KBM-7 (cell line): ENCODE data around the gene TRNT1.

Experiments used
- DNase-seq: peaks from one replicate; pipeline ENCODE4 v3.0.0-alpha.2; 2015
- in situ Hi-C: fragments of 300-500 bp; cut with MboI; formaldehyde crosslinking; loops from 2 replicates; pipeline ENCODE4 v1.14.3; 2020; ENCODE audit warnings: low sequenced_read_pairs, low pct_unique_long_range_greater_than_20kb, mixed read lengths

TRNT1 gene

DNA sequence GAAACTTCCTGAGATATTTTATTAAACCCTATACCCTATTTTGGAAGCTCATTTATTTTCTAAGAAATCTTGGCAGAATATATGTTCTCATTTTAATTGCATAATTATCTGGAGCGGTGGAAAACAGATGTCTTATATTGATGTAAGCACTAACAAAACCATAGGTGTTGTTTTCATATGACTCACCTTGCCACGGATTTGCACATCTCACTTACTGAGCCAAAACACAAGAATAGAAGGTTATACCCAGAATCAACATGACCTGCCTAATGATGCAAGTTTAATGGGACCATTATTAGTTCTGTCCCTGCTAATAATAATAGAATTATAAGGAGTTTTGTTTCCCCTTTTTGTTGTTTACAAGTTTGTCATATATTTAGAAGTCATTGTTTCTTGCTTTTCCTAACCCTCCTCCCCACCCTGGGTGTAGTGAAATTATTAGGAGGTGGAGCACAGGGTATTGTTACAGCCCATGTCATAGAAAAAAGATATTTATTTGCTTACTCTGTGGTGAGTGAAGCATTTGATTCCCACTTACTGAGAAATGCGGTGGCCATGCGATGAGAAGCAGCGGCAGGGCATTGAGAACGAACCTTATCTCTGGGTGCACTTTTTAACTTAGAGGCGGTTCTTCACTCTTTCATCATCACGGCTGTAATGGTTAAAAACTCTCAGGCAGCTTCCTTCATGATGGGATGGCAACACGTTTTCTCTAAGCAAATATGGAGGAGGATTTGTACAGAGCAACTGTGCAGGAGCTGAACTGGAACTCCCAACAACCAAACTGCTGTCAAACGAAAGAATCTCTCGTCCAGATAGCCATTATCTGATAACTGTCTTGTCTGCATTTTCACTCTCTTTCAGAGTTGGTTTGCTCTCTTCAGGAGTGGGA, 17.1 kb upstream of the TRNT1 start:
- no peak for DNase-seq
- in situ Hi-C loops = no loop called here

DNA sequence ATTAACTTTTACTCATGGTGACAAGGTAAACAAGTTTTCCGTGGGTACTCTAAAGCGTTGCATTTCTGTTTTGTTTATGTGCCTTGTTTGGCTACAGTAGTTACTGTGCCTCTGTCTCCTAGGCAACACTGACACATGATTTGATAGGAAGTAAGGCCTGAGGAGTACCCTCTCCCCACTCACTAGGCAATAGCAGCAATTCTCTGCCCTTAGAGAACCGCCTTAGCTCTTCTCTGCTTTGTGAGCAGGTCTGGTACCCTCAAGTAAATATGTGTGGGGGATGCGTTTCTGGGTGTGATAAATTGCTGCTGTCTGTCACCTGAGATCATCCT, 16.5 kb upstream of the TRNT1 start, which contains the start of gene IL5RA:
Gene IL5RA, minus strand, starts transcription at position 76 of the 332 bp plus-strand sequence. CDS start 5,390 bp downstream, outside the sequence.
- in situ Hi-C loops = no loop called here
- DNase-seq = peak; percentile 19

DNA sequence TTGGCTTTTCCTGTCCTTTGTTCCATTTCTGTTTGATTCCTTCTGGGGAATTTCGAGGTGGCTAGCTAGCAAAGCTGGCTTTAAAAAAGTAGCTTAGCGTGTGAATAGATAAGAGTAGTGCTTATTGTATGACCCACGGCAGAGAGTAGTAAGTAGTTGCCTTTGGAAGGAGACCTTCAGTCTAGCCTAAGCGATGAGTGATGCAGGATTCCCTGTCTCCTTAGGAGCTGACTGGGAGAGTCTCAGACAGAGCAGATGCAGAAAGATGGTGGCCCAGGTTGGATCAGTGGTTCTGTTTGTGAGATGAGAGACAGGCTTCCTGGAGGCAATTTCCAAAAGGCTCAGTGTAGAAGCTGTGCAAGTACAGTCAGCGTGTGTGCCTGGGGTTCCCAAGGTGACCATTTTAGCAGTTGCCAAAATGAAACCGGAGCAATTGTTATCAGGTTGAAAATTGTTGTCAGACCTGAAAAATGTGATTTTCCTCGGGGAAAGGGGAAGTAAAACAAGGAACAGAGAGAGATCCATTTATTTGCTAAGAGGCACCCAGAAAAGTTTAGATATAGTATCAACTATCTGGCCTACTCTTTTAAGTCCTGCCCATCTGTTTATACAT, 15.9 kb upstream of the TRNT1 start:
- in situ Hi-C loops = no loop called here
- DNase-seq = peak; percentile 23

DNA sequence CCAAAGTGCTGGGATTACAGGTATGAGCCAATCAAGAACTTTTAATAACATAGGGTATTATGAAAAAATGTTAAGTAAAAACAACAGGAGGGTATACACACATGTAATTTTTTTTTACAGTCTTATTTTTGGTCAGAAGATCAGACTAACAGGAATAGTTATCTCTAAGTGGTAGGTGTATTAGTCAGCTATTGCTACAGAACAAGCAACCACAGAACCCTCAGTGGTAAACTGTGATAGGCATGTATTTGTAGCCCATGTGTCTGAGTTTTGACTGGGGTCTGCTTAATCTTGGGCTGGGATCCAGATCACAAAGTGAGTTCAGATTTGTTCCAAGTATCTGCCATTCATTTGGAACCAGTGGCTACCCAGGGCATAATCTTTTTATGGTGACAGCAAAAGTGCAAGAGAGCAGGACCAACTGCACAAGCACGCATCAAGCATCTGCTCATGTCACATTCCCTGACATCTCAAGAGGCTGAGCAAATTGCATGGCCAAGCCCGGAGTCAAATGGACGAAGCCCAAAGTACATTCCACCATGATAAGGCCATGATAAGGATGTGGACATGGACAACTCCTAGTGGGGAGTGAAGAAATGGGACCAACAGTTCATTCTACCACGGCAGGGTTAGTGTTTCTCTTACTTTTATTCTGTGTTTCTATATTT, 13.6 kb upstream of the TRNT1 start:
- in situ Hi-C loops = no loop called here
- no peak for DNase-seq

DNA sequence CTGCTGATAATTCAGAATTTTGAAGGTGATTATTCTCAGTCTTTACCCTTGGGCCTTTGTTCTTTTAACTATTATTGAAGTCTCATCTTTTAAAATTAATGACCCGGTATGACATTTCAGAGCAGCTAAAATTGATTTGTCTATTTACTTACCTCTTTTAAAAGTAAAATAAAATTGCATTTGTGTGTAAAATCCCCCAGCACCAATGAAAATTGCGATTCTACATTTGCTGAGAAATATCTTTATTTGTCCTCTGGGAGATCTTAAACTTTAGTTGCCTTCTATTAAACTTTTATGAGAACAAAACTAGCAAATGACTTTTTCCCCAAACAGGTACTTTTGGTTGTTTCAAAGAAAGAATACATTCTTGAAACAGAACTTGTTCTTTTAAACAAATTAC, 9.1 kb upstream of the TRNT1 start:
- in situ Hi-C loops = no loop called here
- DNase-seq = no peak

DNA sequence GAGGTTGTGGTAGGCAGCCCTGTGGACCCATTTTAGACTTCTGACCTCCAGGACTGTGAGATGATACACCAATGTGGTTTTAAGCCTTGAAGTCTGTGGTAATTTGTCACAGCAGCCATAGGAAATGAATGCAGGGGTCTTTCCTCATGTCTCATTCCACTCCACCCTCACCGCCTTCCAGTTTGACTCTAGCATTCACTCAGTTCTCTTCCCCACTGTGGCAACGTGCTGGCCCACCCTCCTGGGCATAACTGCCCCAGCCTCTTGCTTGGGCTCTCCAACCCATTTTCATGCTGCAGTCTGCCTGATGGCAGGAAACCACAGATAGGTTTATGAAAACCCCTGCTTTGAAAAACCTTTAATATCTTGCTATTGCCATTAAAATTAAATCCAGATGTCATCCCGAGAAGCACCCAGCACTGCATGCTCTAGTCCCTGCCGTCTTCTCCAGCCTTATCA, 7.3 kb upstream of the TRNT1 start:
- in situ Hi-C loops = no loop called here
- DNase-seq = no peak

DNA sequence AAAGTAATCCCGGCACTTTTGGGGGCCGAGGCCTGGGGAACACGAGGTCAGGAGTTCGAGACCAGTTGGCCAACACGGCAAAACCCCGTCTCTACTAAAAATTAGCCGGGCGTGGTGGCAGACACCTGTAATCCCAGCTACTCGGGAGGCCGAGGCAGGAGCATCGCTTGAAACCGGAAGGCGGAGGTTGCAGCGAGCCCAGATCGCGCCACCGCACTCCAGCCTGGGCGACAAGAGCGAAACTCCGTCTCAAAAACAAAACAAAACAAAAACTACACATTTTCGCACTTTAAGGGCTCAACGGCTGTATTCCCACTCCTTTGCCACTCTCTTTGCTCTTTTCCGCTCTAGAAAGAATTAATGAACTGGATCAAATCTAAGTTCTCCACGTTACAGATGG, 763 bp upstream of the TRNT1 start:
- in situ Hi-C loops = no loop called here
- DNase-seq = no peak

DNA sequence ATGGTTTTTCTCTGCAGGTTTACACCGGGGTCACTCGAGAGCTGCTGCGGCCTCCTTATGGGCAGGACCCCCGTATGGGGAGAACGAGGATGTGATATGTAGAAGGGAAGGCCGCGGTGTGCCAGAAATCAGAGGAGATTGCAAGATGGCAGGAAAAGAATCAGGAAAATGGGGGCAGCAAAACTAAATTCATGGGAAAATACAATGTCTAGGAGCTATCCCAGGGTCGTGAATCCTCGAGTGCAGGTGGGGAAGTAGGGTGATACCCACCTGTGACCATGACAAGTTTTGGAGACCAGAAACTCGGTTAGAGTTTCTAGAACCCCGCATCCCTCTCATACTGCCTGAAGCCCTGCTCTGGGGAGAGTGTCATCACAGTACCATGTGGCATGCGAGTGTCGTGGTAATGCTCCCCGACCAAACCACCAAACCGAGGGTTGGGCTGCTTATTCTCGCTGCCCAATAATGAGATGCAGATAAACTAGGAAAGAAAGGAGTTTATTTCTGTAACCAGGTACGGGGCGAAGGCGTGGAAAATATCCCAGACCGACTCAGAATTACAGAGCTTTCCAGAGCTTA, 781 bp downstream of the TRNT1 start:
- in situ Hi-C loops = no loop called here
- peak; percentile 35 for DNase-seq

DNA sequence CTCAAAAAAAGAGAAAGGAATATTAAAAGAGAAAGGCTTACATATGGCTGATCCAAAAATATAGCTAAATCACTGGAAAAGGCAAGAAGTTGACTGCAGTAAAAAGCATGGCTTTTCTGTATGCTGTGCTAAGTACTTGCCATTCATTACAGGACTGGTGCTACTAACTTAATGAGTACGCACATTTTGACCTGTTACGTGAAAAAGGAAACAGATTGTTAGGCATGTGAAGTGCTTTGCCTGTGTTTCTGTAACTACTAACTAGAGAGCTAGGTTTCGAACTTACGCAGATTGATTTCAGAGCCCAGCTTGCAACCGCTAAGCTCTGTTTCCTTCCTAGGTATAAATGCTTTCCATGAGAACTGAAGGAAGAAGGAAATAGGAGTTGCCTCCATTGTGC, 2.8 kb downstream of the TRNT1 start:
- no peak for DNase-seq
- in situ Hi-C loops = no loop called here

DNA sequence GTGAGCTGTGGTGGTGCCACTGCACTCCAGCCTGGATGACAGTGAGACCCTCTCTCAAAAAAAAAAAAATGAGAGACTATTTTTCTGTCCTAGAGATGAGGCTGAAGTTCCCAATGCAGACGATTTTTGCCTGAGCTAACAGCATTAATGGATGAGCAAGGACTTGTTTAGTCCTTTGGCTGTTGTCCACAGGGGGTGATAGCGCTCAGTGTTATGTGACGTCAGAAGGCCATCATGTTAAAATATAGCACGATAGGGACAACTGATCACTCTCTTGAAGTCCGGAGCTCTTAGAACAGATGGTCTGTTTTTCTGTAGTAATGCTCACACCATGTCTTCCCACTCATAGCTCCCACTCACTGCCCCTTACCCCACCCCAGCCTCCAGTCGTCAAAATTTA, 6.8 kb downstream of the TRNT1 start:
- in situ Hi-C loops = no loop called here
- no peak for DNase-seq

DNA sequence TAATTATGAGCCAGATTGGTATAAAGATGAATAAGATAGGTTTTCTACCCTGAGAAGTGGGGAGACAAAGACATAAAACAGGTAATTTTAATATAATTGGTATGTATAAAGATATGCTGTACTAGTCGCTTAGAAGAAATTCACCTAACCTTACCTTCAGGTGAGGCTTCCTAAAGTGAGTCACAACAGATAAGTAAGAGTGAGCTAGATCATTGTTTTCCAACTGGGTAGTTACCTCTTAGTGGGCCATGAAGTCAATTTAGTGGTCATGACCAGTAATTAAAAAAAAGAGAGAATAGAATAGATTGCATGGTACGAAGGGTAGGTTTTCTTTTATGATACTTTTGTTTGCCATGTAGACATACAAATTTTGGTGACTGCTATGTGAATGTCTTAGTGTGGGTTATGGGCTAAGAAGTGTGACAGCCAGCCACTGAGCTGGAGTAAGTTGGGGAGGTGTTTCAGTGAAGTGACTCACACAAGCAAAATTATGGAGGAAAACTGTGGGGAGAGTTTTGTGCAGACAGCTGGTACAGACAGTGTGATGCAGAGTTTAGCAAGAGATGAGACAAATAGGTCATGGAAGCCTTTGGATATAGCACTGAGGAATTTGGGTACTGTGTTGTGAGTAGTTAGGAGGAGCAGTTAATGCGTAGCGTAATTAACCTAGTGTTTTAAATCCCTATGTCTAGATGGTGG, 8.2 kb downstream of the TRNT1 start:
- in situ Hi-C loops = no loop called here
- DNase-seq = no peak

DNA sequence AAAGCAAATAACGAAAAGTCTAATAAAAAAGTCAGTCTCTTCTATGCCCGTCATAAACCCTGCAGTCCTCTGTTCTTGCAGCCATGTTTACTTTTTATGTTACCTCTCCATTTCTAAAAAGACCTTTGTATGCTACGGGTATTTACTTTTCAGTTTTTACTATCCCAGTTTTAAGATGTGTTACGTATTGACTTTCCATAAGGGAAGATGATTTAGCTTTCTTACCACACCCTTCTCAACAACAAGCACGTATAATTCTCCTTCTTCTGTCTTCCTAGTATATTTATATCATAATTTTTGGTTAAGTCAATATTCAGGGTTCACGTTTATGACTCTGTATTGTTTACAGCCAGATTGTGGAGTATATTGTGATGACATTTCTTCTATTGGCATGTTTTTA, 10.8 kb downstream of the TRNT1 start:
- in situ Hi-C loops = no loop called here

DNA sequence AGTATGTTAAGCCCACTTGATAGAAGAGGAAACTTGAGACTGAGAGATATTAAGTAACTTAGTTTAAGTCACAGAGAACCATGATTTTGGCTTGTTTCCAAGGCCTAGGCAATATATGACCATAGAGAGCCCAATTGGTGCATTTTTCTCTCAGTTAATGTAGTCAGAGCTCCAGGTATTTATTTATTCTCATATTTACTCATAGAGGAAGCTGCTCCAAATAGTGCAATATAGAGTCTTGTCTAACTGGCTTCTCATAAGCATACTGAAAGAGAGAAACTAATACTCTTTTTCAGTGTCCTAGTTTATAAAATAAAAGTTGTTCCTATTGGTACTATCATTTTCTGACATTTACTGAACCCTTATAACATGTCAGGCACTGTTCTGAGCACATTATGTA, 15.2 kb downstream of the TRNT1 start:
- in situ Hi-C loops = no loop called here
- DNase-seq = no peak

More for the DNA sequence above, 10.8 kb downstream of the TRNT1 start:
- DNase-seq = no peak

DNA sequence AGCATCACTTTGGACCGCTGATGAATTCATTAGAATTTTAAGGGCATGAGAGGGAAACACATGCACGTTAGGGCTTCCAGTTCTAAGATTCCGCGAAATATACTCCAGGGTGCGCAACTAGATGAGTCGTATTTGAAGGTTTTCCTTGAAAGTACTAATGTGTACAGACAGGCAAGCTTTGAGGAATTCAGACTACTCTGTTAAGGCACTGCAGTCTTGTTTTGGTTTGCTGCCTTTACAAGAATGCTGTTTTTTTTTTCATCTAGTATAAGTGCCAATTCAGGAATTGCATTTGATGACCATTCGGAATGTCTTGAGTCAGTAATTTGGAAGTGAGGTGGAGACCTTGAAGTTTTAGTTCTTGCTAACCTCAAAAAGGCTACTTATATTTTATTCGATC, 19.1 kb downstream of the TRNT1 start:
- no peak for DNase-seq
- in situ Hi-C loops = no loop called here

DNA sequence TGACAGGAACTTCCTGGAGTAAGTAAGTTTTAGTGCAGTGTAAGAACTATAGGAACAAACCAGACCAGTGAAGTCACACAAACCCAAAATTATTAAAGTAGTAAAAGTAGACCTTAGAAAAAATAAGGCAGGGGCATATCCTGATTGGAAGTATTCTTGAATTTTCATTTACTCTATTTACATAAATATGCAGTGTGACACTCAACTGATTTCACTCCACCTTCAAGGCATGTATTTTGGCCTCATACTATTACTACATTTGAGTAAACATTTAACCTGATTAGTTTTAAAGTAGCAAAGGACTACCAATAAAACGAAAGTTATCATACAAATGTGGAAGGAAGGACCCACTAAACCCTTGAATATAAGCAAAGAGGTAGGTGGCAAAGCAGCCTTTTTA, 22.8 kb downstream of the TRNT1 start:
- DNase-seq = no peak
- in situ Hi-C loops = no loop called here

DNA sequence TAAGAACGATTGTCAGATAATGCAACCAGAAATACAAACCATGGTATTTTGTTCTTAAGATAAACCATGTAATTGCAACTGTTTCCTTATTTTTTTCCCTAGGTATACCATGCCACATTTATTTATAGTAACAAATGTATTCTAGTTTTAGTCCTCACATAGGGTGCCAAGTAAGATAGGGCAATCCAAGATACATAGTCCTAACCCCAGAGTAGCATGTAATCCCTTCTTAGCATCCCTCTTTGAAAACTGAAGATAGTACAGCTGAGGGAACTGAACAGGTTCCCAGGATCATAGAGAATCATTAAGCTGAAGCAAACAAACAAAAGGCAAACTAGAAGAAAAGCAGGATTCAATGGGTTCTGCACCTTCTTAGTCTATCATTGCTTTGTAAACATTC, 24.8 kb downstream of the TRNT1 start:
- in situ Hi-C loops = no loop called here
- DNase-seq = no peak

DNA sequence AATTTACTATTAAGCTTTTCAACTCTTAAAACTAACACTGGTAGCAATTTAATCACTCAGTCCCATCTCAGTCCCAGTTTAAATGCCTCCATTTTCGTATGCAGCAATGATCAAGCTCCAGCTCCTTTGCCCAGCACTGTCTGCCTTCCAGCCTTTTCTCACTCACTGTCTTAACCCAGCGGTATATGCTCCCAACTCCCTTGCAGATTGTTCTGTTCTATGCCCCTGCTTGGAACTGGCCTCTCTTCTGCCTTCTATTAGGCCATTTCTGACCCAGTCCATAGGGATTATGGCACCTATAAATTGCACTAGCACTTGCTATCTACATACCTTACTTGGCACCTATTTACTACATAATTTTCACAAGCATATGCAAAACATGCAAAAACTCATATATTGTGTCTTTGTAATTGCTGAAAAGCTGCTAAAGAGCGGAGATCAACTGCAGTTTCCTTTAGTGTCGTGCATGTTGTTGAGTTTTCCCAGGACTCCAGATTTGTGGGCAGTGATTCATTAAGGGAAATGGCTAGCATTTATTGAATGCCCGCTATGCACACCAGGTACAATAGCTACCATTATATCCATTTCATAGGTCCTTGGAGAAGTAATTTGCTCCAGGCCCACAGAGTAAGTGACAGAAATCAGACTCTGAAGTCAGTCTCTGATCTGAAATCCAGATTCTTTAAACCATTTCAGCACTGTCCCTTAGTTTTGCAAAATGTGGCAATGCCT, 28.3 kb downstream of the TRNT1 start:
- no peak for DNase-seq
- in situ Hi-C loops = no loop called here

DNA sequence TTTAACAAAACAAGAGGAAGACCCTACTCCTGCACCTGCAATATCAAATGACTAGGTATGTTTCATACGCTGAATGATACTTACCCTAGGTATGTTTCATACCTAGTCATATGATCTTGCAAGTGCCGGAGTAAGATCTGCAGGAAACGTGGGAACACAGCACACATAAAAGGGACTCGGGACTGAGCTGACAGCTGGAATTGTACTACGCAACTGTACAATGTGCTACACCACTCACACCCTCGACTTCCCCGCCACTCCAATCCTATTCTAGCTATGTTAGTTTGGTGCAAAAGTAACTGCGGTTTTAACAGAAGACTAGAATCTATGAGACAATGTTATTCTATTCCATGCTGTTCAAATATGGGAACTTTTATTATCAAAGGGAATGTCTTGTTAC, 30.7 kb downstream of the TRNT1 start:
- no peak for DNase-seq
- in situ Hi-C loops = no loop called here

DNA sequence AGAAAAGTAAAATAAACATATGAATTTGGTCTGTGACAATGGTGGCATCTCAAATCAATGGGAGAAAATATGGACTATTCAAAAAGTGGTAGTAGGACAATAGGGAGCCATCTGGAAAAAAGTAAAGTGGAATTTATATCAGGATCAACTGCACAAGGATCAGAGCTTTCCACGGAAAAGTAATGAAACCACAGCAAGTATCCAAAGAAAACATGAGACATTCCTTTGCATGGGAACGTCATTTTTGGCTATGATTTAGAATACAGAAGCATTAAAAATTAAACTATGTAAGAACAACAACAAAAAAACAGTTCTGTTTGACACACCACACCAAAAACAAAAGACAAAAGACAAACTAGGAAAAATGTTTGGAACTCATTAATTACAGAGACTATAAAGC, 34.1 kb downstream of the TRNT1 start:
- DNase-seq = no peak
- in situ Hi-C loops = no loop called here
